OCI-LY7 (cell line): ENCODE results near the gene SEMA4B. TPM values are rescaled to one million over a fixed set of nuclear protein-coding genes. Genes with fewer than 3 reads are reported as not detected.

Experiments
- BruUV-seq: library from RNA; stranded (reverse); fragments of 400-500 nt; replicated peaks from 2 replicates; lab custom pipeline; 2021; lab: Mats Ljungman, UMichigan
- CTCF ChIA-PET: fragments of 300-600 bp; sonication (Branson Sonifier 250); formaldehyde crosslinking; loops from one replicate; lab custom pipeline; 2022; ENCODE audit warnings: antibody characterized with exemption; ENCODE audit not compliant: unreplicated experiment; lab: Charles Lee
- POLR2A ChIA-PET: fragments of 300-600 bp; sonication (Branson Sonifier 250); formaldehyde crosslinking; loops from one replicate; lab custom pipeline; 2022; ENCODE audit warnings: antibody characterized with exemption; lab: Charles Lee
- DNase-seq: peaks from one replicate; pipeline ENCODE4 v3.0.0-alpha.2; 2015; ENCODE audit warnings: low spot score
- H2AFZ ChIP-seq: fragments of 200-600 bp; sonication (generic), shearing (Covaris generic); 2 replicates; pipeline ENCODE4 v1.6.1; 2014; ENCODE audit warnings: mild to moderate bottlenecking, antibody characterized with exemption, low read length, moderate library complexity
- H3K27ac ChIP-seq: fragments of 200-600 bp; sonication (generic); 2 replicates; pipeline ENCODE4 v1.5.1; 2014; ENCODE audit warnings: mixed run types, low read depth, mild to moderate bottlenecking, moderate library complexity, low read length, inconsistent platforms; ENCODE audit not compliant: poor library complexity, severe bottlenecking
- H3K36me3 ChIP-seq: fragments of 200-600 bp; sonication (generic); 2 replicates; pipeline ENCODE4 v1.6.1; 2014; ENCODE audit warnings: mild to moderate bottlenecking, antibody characterized with exemption, low read length, moderate library complexity, mixed read lengths; ENCODE audit not compliant: insufficient read depth
- H3K4me1 ChIP-seq: fragments of 200-600 bp; sonication (generic); 2 replicates; pipeline ENCODE4 v1.5.1; 2014; ENCODE audit warnings: mild to moderate bottlenecking, low read length; ENCODE audit not compliant: insufficient read depth, poor library complexity, severe bottlenecking
- H3K4me2 ChIP-seq: fragments of 200-600 bp; sonication (generic); 2 replicates; pipeline ENCODE4 v1.6.1; 2014; ENCODE audit warnings: mild to moderate bottlenecking, low read length
- H3K4me3 ChIP-seq: fragments of 200-600 bp; sonication (generic); 2 replicates; pipeline ENCODE4 v1.5.1; 2014; ENCODE audit warnings: mild to moderate bottlenecking, low read depth, low read length; ENCODE audit not compliant: poor library complexity, severe bottlenecking
- H3K79me2 ChIP-seq: fragments of 200-600 bp; sonication (generic); 2 replicates; pipeline ENCODE4 v1.6.1; 2016; ENCODE audit warnings: low read depth, mild to moderate bottlenecking, low read length, moderate library complexity, mixed read lengths; ENCODE audit not compliant: insufficient read depth
- H3K9me2 ChIP-seq: fragments of 200-600 bp; sonication (generic); 2 replicates; pipeline ENCODE4 v1.6.1; 2016; ENCODE audit warnings: mild to moderate bottlenecking, low read length, mixed read lengths; ENCODE audit not compliant: insufficient read depth
- H3K9me3 ChIP-seq: fragments of 200-600 bp; sonication (generic); 2 replicates; pipeline ENCODE4 v1.6.1; 2014; ENCODE audit warnings: mild to moderate bottlenecking, mixed run types, low read length, mixed read lengths
- H4K20me1 ChIP-seq: fragments of 200-600 bp; sonication (generic); 2 replicates; pipeline ENCODE4 v1.6.1; 2014; ENCODE audit warnings: mild to moderate bottlenecking, antibody characterized with exemption, low read length, moderate library complexity, mixed read lengths; ENCODE audit not compliant: insufficient read depth
- CTCF ChIP-seq: fragments of 200-600 bp; sonication (generic); conservative IDR thresholded peaks from 2 replicates; pipeline ENCODE4 v1.5.1; 2014; ENCODE audit warnings: mild to moderate bottlenecking, antibody characterized with exemption, low read length, moderate library complexity, mixed read lengths
- EZH2phosphoT487 ChIP-seq: fragments of 200-600 bp; sonication (generic); IDR thresholded peaks from 2 replicates; pipeline ENCODE4 v1.6.1; 2018; ENCODE audit warnings: low read depth, borderline replicate concordance, mild to moderate bottlenecking, mixed run types, antibody characterized with exemption, low read length, moderate library complexity, mixed read lengths
- intact Hi-C: fragments of 100-400 bp; cut with micrococcal nuclease; formaldehyde crosslinking; loops from one replicate; pipeline ENCODE4 v1.10.0; 2022; ENCODE audit not compliant: unreplicated experiment
- total RNA-seq, 2 experiments: library from RNA; depleted of rRNA in 1 of 2; stranded (reverse); fragments of >200 nt in 1 of 2; shearing (Covaris generic) in 1 of 2; gene quantifications; 2 replicates each; pipeline ENCODE4 v1.2.3, GENCODE V29; 2014 to 2022

SEMA4B gene
- total RNA-seq, 2 experiments from 2014 or later: 21.9 to 34.9 TPM

- H3K9me3 ChIP-seq: no peaks in the 10 kb centered on the region
- peaks cover 5% of the 10 kb centered on the region for H3K4me1 ChIP-seq
- BruUV-seq: no TSS peak
- no peaks in the 10 kb centered on the region for H4K20me1 ChIP-seq
- no peaks in the 10 kb centered on the region for H3K9me2 ChIP-seq
- no peak overlapping the region for H3K4me3 ChIP-seq
- no peak overlapping the region for H3K4me2 ChIP-seq
- ChIA-PET POLR2A (no interaction called here), CTCF (no interaction called here)
- DNase-seq: no peak
- intact Hi-C loops: no loop called here
- H3K79me2 ChIP-seq: no peaks in the 10 kb centered on the region
- H3K27ac ChIP-seq: no peak overlapping the region
- H3K36me3 ChIP-seq: peaks cover 43% of the 10 kb centered on the region; the same call in 1 of the 2 replicates
- H2AFZ ChIP-seq: no peak overlapping the region
- no peak for TF ChIP-seq CTCF
- TF ChIP-seq EZH2phosphoT487: no peak
These were observed 22.5 kb downstream of the SEMA4B start for GRCh38 chr15:90223441-90224165.

- peaks cover 58% of the 10 kb centered on the region; the same call in 1 of the 2 replicates for H3K36me3 ChIP-seq
- no peaks in the 10 kb centered on the region for H4K20me1 ChIP-seq
- no peaks in the 10 kb centered on the region for H3K9me3 ChIP-seq
- TF ChIP-seq CTCF (no peak), EZH2phosphoT487 (no peak)
- intact Hi-C loops: no loop called here
- no TSS peak for BruUV-seq
- POLR2A ChIA-PET: no interaction called here
- no peak overlapping the region for H2AFZ ChIP-seq
- no peaks in the 10 kb centered on the region for H3K9me2 ChIP-seq
- no peaks in the 10 kb centered on the region for H3K4me1 ChIP-seq
- no peak overlapping the region for H3K4me3 ChIP-seq
- H3K4me2 ChIP-seq: no peak overlapping the region
- H3K79me2 ChIP-seq: no peaks in the 10 kb centered on the region
- no peak overlapping the region for H3K27ac ChIP-seq
- CTCF ChIA-PET: no interaction called here
- DNase-seq: no peak
These were observed 23.9 kb downstream of the SEMA4B start for GRCh38 chr15:90225047-90225446.

GRCh38 chr15:90225504-90226234 is 24.5 kb downstream of the SEMA4B start:
- Histone ChIP-seq H3K4me2 (no peak overlapping the region), H3K9me2 (no peaks in the 10 kb centered on the region), H3K9me3 (no peaks in the 10 kb centered on the region), H3K4me1 (peaks cover 3% of the 10 kb centered on the region), H3K79me2 (no peaks in the 10 kb centered on the region), H4K20me1 (no peaks in the 10 kb centered on the region), H3K36me3 (peaks cover 64% of the 10 kb centered on the region; the same call in 1 of the 2 replicates), H3K27ac (no peak overlapping the region), H3K4me3 (no peak overlapping the region), H2AFZ (no peak overlapping the region)
- CTCF ChIA-PET: no interaction called here
- intact Hi-C loops: no loop called here
- no peak for TF ChIP-seq EZH2phosphoT487
- no peak for TF ChIP-seq CTCF
- POLR2A ChIA-PET: interaction anchor here (0.6 kb wide), 2 partner anchors 9 to 1253 kb away, joined by 3 read pairs; no protein-coding TSS in a partner anchor
- DNase-seq: no peak
- no TSS peak for BruUV-seq
